HG03175 (cell line): ENCODE data around the gene CA11.
"Not testable (repeated sequence)": the region's sequence is repeated elsewhere in the genome, so short reads cannot be mapped to it uniquely, and the experiment has no call there.

Experiments
- ATAC-seq: cut with Tn5 transposase; IDR thresholded peaks from one replicate; pipeline ENCODE4 v1.9.1; 2021; ENCODE audit warnings: mild to moderate bottlenecking, moderate library complexity; ENCODE audit not compliant: unreplicated experiment

The CA11 gene

GRCh38 chr19:48644839-48645619, 958 bp downstream of the CA11 start:
- ATAC-seq, result no peak

- no peak for ATAC-seq
Measured at GRCh38 chr19:48644355-48644754, 1.6 kb downstream of the CA11 start.

GRCh38 chr19:48642862-48643261, 3.1 kb downstream of the CA11 start:
- ATAC-seq, result no peak

- no peak for ATAC-seq
Measured at GRCh38 chr19:48641850-48642249, 4.1 kb downstream of the CA11 start.

- no peak for ATAC-seq
Measured at GRCh38 chr19:48639483-48640375, 6.3 kb downstream of the CA11 start.

- ATAC-seq, result no peak
Measured at GRCh38 chr19:48638831-48639381, 7.1 kb downstream of the CA11 start.

GRCh38 chr19:48637948-48638830, 7.8 kb downstream of the CA11 start:
- peak; percentile 14 for ATAC-seq

- ATAC-seq, result peak; percentile 69
Measured at GRCh38 chr19:48637449-48637947, 8.5 kb downstream of the CA11 start.

- ATAC-seq, result no peak
Measured at GRCh38 chr19:48636859-48637448, 9.0 kb downstream of the CA11 start, which contains the start of gene DBP. DBP (minus strand) TSS chr19:48637379; CDS start chr19:48636994, 385 bp downstream.

- ATAC-seq, result no peak
Measured at GRCh38 chr19:48635966-48636858, 9.8 kb downstream of the CA11 start.

- no peak for ATAC-seq
Measured at GRCh38 chr19:48635263-48635965, 10.6 kb downstream of the CA11 start.

GRCh38 chr19:48634424-48635262, 11.3 kb downstream of the CA11 start:
- peak; percentile 34 for ATAC-seq

- ATAC-seq, result no peak
Measured at GRCh38 chr19:48634036-48634342, 12.0 kb downstream of the CA11 start.

- no peak for ATAC-seq
Measured at GRCh38 chr19:48633148-48634035, 12.6 kb downstream of the CA11 start.

GRCh38 chr19:48632692-48633147, 13.3 kb downstream of the CA11 start:
- ATAC-seq, result no peak

GRCh38 chr19:48632286-48632685, 13.7 kb downstream of the CA11 start:
- ATAC-seq, result not testable (repeated sequence)

- no peak for ATAC-seq
Measured at GRCh38 chr19:48631225-48631624, 14.8 kb downstream of the CA11 start.
